ENCODE results near the gene PUSL1.
A peak's percentile ranks its signal among the peaks of the same experiment; 100 is the strongest.

PUSL1 gene

GRCh38 chr1:1262758-1263157, 45.6 kb upstream of the PUSL1 start:
- TF ChIP-seq CTCF (conservative IDR thresholded peaks at IDR 0.05; ENCODE audit: low read depth, low read length), result no peak
- DNase-seq (ENCODE audit: low read depth), result no peak

GRCh38 chr1:1264026-1264425, 44.4 kb upstream of the PUSL1 start:
- H3K4me3 ChIP-seq (ENCODE audit: low read length), result no peak overlapping the region
- no peak for DNase-seq (ENCODE audit: low read depth)
- no peak for TF ChIP-seq CTCF (conservative IDR thresholded peaks at IDR 0.05; ENCODE audit: low read depth, low read length)

More at GRCh38 chr1:1262758-1263157, 45.6 kb upstream of the PUSL1 start:
- no peak overlapping the region for H3K4me3 ChIP-seq (ENCODE audit: low read length)

GRCh38 chr1:1264868-1265272, 43.5 kb upstream of the PUSL1 start:
- DNase-seq (ENCODE audit: low read depth), result peak; percentile 88
- TF ChIP-seq CTCF (conservative IDR thresholded peaks at IDR 0.05; ENCODE audit: low read depth, low read length), result peak; percentile 53
- no peak overlapping the region for H3K4me3 ChIP-seq (ENCODE audit: low read length)

- no peak for TF ChIP-seq CTCF (conservative IDR thresholded peaks at IDR 0.05; ENCODE audit: low read depth, low read length)
- H3K4me3 ChIP-seq (ENCODE audit: low read length), result no peak overlapping the region
- DNase-seq (ENCODE audit: low read depth), result no peak
Observed at GRCh38 chr1:1267488-1268283, 40.7 kb upstream of the PUSL1 start.

GRCh38 chr1:1268284-1268682, 40.1 kb upstream of the PUSL1 start:
- H3K4me3 ChIP-seq (ENCODE audit: low read length), result no peak overlapping the region
- no peak for TF ChIP-seq CTCF (conservative IDR thresholded peaks at IDR 0.05; ENCODE audit: low read depth, low read length)

GRCh38 chr1:1270813-1271212, 37.6 kb upstream of the PUSL1 start:
- DNase-seq (ENCODE audit: low read depth), result no peak
- no peak overlapping the region for H3K4me3 ChIP-seq (ENCODE audit: low read length)
- no peak for TF ChIP-seq CTCF (conservative IDR thresholded peaks at IDR 0.05; ENCODE audit: low read depth, low read length)

More at GRCh38 chr1:1268284-1268682, 40.1 kb upstream of the PUSL1 start:
- no peak for DNase-seq (ENCODE audit: low read depth)
